GM19240 (cell line): ENCODE measurements around the gene FBXO21.
"Not testable (repeated sequence)": the region's sequence is repeated elsewhere in the genome, so short reads cannot be mapped to it uniquely, and the experiment has no call there.

ENCODE experiments used
- DNase-seq: peaks from one replicate; pipeline ENCODE4 v3.0.0; 2011; ENCODE audit warnings: low spot score; ENCODE audit not compliant: insufficient read length

Gene FBXO21

DNA sequence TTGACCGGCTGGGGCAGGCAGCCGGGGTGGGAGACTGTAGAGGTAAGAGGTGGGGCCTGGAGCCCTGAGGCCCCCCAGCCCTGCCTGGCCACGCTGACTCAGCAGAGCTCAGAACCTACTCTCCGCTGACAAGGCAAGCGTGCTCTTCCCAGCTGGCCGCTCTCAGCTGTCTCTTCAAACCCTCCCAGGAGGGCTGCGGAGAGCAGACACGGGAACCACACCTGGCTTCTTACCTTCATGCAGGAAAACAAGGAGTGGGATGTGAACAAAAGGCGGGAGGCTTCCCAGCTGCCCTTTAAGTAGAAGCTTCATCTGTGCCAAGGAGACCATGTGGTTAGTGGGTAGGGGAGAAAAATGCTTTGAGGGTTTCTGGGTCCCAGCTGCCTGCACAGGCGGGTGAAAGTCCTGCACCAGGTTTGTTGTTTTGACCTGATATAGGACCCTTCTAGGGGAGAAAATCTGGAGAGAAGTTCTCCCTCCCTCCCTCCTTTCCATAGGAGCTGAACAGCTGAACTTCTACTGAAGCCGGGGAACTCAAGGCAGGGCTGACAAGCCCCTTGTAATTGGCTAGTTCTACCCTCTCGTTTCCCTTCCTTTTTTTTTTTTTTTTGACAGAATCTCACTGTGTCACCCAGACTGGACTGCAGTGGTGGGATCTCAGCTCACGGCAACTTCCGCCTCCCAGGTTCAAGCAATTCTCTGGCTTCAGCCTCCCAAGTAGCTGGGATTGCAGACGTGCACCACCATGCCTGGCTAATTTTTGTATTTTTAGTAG, 78.3 kb downstream of the FBXO21 start:
- DNase-seq = no peak

- DNase-seq = no peak
These were observed 78.9 kb downstream of the FBXO21 start for GRCh38 chr12:117111386-117111785.

DNA sequence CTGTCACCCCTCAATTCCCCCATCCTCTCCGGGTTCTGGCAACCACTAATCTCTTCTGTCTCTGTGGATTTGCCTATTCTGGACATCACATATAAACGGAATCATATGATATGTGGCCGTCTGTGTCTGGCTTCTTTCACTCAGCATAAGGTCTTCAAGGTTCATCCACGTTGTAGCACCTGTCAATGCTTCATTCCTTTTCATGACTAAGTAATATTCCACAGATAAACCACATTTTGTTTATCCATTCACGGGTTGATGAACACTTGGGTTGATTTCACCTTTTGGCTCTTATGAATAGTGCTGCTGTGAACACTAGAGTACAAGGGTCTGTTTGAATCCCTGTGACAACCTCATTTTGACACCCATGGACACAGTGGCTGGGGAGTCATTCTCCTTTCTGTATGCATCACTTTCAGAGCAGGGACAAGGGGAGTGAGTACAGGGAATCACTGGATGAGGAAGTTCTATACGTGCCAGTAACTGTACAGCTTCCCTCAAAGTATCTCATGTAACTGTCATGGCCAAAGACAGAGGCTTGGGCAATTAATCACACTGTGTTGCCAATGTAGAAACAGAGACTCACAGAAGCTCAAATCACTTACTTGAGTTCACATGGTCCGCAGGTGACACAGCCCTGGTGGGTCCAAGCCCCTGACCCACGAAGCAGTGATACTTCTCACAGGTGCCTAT, 80.2 kb downstream of the FBXO21 start:
- DNase-seq = no peak

GRCh38 chr12:117105902-117106301, 84.4 kb downstream of the FBXO21 start:
- DNase-seq = no peak

GRCh38 chr12:117104003-117104402, 86.3 kb downstream of the FBXO21 start:
- DNase-seq = not testable (repeated sequence)

DNA sequence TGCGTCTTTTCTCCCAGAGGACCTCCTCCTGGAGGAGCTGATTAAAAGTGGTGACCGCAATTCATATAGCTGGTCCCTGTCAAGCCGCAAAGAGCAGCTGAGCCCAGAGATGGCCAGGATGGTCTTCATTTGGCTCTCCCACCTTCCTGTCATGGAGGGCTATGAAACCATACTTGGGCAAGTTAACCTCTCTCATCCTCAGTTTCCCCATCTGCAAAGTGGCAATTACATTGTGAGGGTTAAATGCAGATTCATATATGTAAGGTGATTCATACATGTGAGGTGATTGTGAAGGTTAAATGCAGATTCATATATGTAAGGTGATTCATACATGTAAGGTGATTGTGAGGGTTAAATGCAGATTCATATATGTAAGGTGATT, 87.5 kb downstream of the FBXO21 start:
- DNase-seq = no peak

- DNase-seq = no peak
These were observed 88.1 kb downstream of the FBXO21 start for GRCh38 chr12:117101953-117102799.

GRCh38 chr12:117100851-117101673, 89.2 kb downstream of the FBXO21 start:
- no peak for DNase-seq

- DNase-seq = no peak
These were observed 90.0 kb downstream of the FBXO21 start for GRCh38 chr12:117100251-117100650.

DNA sequence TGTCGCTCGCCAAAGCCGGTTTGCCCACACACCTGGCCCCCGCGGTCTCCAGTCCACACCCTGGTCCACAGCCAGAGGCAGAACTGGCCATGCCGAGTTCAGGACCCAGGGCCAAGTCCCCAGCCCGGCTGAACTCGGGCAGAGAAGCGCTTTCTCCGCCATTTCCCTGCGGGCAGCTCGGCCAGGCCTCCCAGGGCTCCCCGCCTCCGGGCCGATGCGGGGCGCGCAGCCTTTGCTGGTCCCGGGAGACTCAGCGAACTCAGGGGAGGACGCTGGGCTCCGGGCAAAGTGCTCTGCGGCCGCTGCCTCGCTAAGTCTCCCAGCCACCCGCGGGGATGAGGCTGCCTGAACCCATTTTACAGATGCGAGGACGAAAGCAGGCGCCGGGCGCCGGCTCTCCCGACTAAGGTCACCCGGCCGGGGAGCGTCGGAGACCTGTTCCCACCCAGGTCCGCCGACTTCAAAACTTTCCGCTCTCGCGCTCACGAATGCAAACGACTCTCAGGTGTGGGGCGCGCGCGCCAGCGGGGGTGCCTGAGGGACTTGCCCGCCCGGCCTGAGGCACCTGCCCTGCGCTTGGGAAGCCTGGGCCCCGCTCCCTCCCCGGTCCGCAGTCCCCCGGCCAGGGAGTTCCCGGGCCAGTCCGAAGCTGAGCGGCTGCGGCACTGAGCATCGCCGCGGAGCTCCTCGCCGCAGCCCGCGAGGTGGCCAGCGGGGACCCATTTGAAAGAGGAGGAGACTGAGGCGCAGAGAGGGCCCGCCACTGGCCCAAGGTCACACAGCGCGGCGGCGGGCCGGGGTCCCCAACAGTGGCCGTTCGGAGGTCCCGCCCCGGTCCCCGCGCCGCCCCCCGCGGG, 91.7 kb downstream of the FBXO21 start:
- no peak for DNase-seq

GRCh38 chr12:117098024-117098360, 92.3 kb downstream of the FBXO21 start:
- no peak for DNase-seq

- no peak for DNase-seq
These were observed 93.1 kb downstream of the FBXO21 start for GRCh38 chr12:117097159-117097558.

DNA sequence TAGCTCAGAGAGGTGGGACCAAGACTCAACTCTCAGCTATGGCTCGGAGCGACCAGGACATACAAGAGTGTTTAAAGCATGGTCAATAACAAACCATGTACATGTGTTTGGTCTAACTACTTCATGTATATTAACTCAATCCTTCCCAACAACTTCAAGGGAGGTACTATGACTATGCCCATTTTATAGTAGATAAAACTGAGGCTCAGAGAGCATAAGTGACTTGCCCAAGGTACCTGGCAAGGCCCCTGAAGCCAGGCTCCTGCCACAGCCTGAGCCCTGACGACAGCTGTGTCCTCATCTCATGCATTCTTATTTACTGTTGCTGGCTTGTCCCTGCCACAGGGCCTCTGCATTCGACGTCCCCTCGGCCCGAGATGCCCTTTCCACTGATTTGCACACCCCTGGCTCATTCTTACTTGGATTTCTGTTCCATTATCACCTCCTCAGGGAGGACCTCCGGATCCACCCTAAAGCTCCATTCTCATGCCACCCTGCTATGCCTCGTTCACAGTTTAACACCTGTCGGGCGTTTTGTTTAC, 93.7 kb downstream of the FBXO21 start:
- no peak for DNase-seq

DNA sequence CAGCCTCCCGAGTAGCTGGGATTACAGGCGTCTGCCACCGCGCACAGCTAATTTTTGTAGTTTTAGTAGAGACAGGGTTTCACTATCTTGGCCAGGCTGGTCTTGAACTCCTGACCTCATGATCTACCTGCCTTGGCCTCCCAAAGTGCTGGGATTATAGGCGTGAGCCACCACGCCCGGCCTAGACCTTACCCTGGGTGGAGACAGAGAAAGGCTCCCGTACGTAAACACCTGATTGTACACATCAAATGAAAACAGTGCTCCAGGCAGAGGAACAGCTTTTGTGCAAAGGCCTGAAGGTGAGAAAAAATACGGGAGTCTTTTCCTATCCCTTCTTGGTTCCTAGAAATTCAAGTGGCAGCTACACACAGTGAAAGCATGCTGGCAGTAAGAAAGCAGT, 95.1 kb downstream of the FBXO21 start:
- not testable (repeated sequence) for DNase-seq

DNA sequence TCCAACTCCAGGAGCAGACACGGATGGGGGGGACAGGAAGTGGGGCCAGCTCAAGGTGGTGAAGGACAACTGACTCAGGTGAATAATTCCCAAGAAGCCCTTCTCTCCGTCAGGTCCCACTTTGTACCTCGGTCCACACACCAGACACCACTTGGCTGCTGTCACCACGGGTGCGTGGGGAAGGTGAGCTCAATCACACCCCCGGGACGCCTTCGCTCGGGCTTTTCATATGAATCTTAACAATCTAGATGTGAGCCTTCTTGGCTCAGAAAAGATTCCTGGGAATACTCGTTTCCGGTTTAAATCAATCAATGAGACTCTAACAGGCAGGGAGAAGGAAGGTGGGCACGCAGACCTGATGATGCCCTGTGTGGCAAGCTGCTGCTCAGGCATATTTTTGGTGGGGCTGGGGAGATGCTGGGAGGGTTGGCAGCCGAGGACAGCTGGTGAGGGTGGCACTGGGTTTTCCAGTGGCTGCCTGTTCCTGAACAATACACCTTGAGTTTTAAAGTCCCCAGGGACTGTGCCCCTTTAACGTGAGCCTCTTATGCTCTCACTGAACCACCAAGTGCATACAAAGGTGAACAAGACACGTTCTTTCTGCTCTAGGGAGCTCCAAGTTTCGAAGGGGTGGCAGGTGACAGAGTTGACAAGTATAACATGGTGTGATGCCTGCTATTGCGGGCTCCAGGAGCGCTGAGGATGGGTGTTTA, 96.2 kb downstream of the FBXO21 start:
- no peak for DNase-seq

- DNase-seq = no peak
These were observed 96.8 kb downstream of the FBXO21 start for GRCh38 chr12:117093431-117093830.

GRCh38 chr12:117092886-117093285, 97.4 kb downstream of the FBXO21 start:
- DNase-seq = no peak

DNA sequence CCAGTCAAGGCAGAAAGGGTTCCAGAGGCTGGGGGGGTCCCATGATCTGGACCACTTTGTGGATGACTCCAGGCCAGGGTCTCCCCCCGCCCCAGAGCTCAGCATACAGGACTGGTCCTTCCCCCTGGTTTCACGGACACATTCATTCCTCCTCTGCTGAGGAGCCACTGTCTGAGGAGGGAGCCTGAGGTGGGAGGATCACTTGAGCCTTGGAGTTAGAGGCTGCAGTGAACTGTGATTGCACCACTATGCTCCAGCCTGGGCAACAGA, 97.8 kb downstream of the FBXO21 start:
- no peak for DNase-seq
